Measurements from ENCODE around the gene MYL12B. TPM values are rescaled to one million over a fixed set of nuclear protein-coding genes. Genes with fewer than 3 reads are reported as not detected.

Gene MYL12B
- total and polyA plus RNA-seq, 2 donors (not counting 3 experiments of a cell fraction or from before 2014, with no cell fraction given): 634 to 724 TPM

- no peak overlapping the region for H3K27ac ChIP-seq (ENCODE audit: insufficient read depth, low read depth, low read length)
- no peaks in the 10 kb centered on the region for H3K9me3 ChIP-seq (replicated peaks; ENCODE audit: control insufficient read depth, insufficient read depth, low read length)
- no peaks in the 10 kb centered on the region for H3K9me1 ChIP-seq (replicated peaks; ENCODE audit: control insufficient read depth, extremely low read depth, insufficient read depth, low read length)
- dilution Hi-C loops (cut with MboI; ENCODE audit: extremely low pct_ligation_motif_present, low sequenced_read_pairs): no loop called here
- H3K9ac ChIP-seq (replicated peaks; ENCODE audit: extremely low read depth, insufficient read depth, low read length): no peak overlapping the region
- no peak overlapping the region for H2AFZ ChIP-seq (ENCODE audit: low read depth, low read length)
- H3K4me3 ChIP-seq (replicated peaks in 1 of 3; ENCODE audit: insufficient read depth in 1 of 3, low read depth in 1 of 3, low read length in 3 of 3): no peak overlapping the region
- no peaks in the 10 kb centered on the region for H3K4me1 ChIP-seq (ENCODE audit: control insufficient read depth, extremely low read depth, insufficient read depth, low read length)
- ChIA-PET POLR2A (no interaction called here), CTCF (no interaction called here)
- H4K20me1 ChIP-seq (replicated peaks; ENCODE audit: control insufficient read depth, extremely low read depth, insufficient read depth, low read length): no peaks in the 10 kb centered on the region
- peaks cover 4 to 10% of the 10 kb centered on the region in 2 experiments for H3K27me3 ChIP-seq (ENCODE audit: control insufficient read depth in 2 of 2, insufficient read depth in 2 of 2, low read length in 2 of 2)
- BruUV-seq (replicated peaks): no TSS peak
- no peak for FAIRE-seq
- DNase-seq (ENCODE audit: low read depth, low spot score): no peak
- TF ChIP-seq POLR2AphosphoS5 (IDR thresholded peaks at IDR 0.05; ENCODE audit: insufficient read depth, low read depth, low read length): no peak
- TF ChIP-seq MYC (IDR thresholded peaks at IDR 0.05; ENCODE audit: low read depth, low read length): no peak
- TF ChIP-seq GATA2 (IDR thresholded peaks at IDR 0.05; ENCODE audit: insufficient read depth, insufficient read length, low read depth, low read length): no peak
- TF ChIP-seq EZH2 (IDR thresholded peaks at IDR 0.05; ENCODE audit: borderline replicate concordance, low read depth, low read length, severe bottlenecking): no peak
- TF ChIP-seq FOS (IDR thresholded peaks at IDR 0.05; ENCODE audit: borderline replicate concordance, insufficient read depth, low read length): no peak
- no peak for TF ChIP-seq CTCF (IDR thresholded peaks at IDR 0.05; ENCODE audit: extremely low read depth in 1 of 2, insufficient read depth in 1 of 2, low read depth in 1 of 2, low read length in 2 of 2)
- no peaks in the 10 kb centered on the region for H3K36me3 ChIP-seq (ENCODE audit: control insufficient read depth in 2 of 2, extremely low read depth in 1 of 2, insufficient read depth in 2 of 2, low read length in 2 of 2)
- intact Hi-C loops (cut with micrococcal nuclease): no loop called here
- no peaks in the 10 kb centered on the region for H3K79me2 ChIP-seq (ENCODE audit: control insufficient read depth, insufficient read depth, low read length)
- H3K4me2 ChIP-seq (ENCODE audit: insufficient read depth, low read length): no peak overlapping the region
Observed at GRCh38 chr18:3212657-3213056, 49.3 kb upstream of the MYL12B start.

Data from endothelial cell of umbilical vein (primary cell).